Vagina (tissue), 2 donors: ENCODE measurements around the gene TRIM41. TPM values are rescaled to one million over a fixed set of nuclear protein-coding genes. Genes with fewer than 3 reads are reported as not detected.

Experiments
- DNase-seq, 2 donors: peaks; one replicate each; pipeline ENCODE4 v3.0.0-alpha.2; 2017; ENCODE audit errors: extremely low spot score in 2 of 2
- H3K27ac ChIP-seq: fragments of 200-600 bp; sonication (generic); one replicate; pipeline ENCODE4 v1.5.1; 2019
- H3K27me3 ChIP-seq: fragments of 200-600 bp; sonication (generic); one replicate; pipeline ENCODE4 v1.5.1; 2019
- H3K36me3 ChIP-seq, 2 donors: fragments of 200-600 bp; sonication (generic); one replicate each; pipeline ENCODE4 v1.5.1; 2017 to 2019
- H3K4me1 ChIP-seq: fragments of 200-600 bp; sonication (generic); one replicate; pipeline ENCODE4 v1.5.1; 2019
- H3K4me3 ChIP-seq, 2 donors: fragments of 200-600 bp; sonication (generic); 1 replicate in 1 of 2; 2 replicates in 1 of 2; pipeline ENCODE4 v1.5.1; 2016 to 2019
- H3K9me3 ChIP-seq: fragments of 200-600 bp; sonication (generic); one replicate; pipeline ENCODE4 v1.5.1; 2019
- POLR2A ChIP-seq, 2 donors: fragments of 450-650 bp; IDR thresholded peaks; one replicate each; pipeline ENCODE4 v1.6.1; 2017; ENCODE audit warnings: antibody characterized with exemption in 2 of 2, mild to moderate bottlenecking in 2 of 2, moderate library complexity in 2 of 2
- POLR2AphosphoS5 ChIP-seq, 2 donors: sonication (generic); formaldehyde crosslinking; IDR thresholded peaks; one replicate each; pipeline ENCODE4 v1.9.0; 2017; ENCODE audit warnings: antibody characterized with exemption in 2 of 2, mild to moderate bottlenecking in 2 of 2, low read depth in 1 of 2; ENCODE audit not compliant: insufficient read depth in 1 of 2
- intact Hi-C: fragments of 100-400 bp; cut with DNase I; formaldehyde crosslinking; loops from one replicate; pipeline ENCODE4 v1.15.1; 2023
- total RNA-seq: library from RNA; depleted of rRNA; stranded (reverse); fragments of >200 nt; gene quantifications from one replicate; pipeline ENCODE4 v1.2.3, GENCODE V29; 2016
- TF ChIP-seq, protein P1 (sequence below), 3 experiments: fragments of 450-650 bp in 2 of 3; fragments of 200-600 bp in 1 of 3; sonication (generic) in 1 of 3; IDR thresholded peaks; one replicate each; pipeline ENCODE4 v1.5.1; 2017 to 2019; ENCODE audit warnings: antibody characterized with exemption in 3 of 3, mild to moderate bottlenecking in 2 of 3, moderate library complexity in 2 of 3

TRIM41 gene
- total RNA-seq, 1 donor from 2014 or later, result 7.9 TPM

DNA sequence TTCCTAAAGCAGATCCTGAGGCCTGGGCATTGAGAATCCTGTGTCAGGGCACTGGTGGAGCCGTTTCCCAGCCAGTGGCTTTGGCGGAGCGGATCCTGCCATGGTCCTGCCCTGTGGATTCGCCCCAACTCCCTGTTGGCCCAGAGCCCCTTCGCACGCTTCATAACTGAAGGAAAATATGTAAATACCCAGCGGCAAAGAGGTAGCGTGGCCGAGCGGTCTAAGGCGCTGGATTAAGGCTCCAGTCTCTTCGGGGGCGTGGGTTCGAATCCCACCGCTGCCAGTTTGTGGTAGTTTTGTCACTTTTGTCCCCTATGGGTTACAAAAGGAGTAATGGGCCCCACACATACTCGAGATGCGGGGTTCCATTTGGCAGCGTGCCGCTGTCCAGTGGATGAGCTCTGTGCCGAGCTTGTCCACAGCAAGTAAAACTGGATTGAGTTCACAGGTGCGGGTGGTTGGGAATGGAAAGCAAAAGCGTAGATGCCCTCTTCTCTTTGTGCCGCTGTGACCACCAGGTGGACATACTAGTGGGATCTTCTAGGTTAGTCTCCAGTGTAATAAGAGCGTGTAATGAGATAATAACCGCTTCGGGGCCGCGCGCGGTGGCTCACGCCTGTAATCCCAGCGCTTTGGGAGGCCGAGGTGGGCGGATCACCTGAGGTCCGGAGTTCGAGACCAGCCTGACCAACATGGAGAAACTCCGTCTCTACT lies 35.4 kb upstream of the TRIM41 start:
- peak overlapping the region; percentile 93 for H3K27ac ChIP-seq
- H3K4me3 ChIP-seq, result peak overlapping the region; percentile 83 to 86
- H3K27me3 ChIP-seq, result no peaks in the 10 kb centered on the region
- intact Hi-C loops, result loop anchor here (10.0 kb wide), 1 partner anchor 323 kb away; the partner anchor contains the start of gene ZFP62
- no peaks in the 10 kb centered on the region for H3K9me3 ChIP-seq
- H3K4me1 ChIP-seq, result peaks cover 35% of the 10 kb centered on the region
- H3K36me3 ChIP-seq, result no peaks in the 10 kb centered on the region
- DNase-seq, result no peak
- TF ChIP-seq POLR2AphosphoS5 (IDR thresholded peaks at IDR 0.05; ENCODE audit: insufficient read depth in 1 of 2, low read depth in 1 of 2), result peak; percentile 39 to 53
- TF ChIP-seq, protein P1, sequence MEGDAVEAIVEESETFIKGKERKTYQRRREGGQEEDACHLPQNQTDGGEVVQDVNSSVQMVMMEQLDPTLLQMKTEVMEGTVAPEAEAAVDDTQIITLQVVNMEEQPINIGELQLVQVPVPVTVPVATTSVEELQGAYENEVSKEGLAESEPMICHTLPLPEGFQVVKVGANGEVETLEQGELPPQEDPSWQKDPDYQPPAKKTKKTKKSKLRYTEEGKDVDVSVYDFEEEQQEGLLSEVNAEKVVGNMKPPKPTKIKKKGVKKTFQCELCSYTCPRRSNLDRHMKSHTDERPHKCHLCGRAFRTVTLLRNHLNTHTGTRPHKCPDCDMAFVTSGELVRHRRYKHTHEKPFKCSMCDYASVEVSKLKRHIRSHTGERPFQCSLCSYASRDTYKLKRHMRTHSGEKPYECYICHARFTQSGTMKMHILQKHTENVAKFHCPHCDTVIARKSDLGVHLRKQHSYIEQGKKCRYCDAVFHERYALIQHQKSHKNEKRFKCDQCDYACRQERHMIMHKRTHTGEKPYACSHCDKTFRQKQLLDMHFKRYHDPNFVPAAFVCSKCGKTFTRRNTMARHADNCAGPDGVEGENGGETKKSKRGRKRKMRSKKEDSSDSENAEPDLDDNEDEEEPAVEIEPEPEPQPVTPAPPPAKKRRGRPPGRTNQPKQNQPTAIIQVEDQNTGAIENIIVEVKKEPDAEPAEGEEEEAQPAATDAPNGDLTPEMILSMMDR (IDR thresholded peaks at IDR 0.05), result peak in 1 of 3 experiments; percentile 15
- no peak for TF ChIP-seq POLR2A (IDR thresholded peaks at IDR 0.05)

GRCh38 chr5:181188700-181189362 lies 34.2 kb upstream of the TRIM41 start:
- intact Hi-C loops, result loop anchor here (10.0 kb wide), 1 partner anchor 324 kb away; the partner anchor contains the start of gene ZFP62
- no peaks in the 10 kb centered on the region for H3K27me3 ChIP-seq
- TF ChIP-seq POLR2AphosphoS5 (IDR thresholded peaks at IDR 0.05; ENCODE audit: insufficient read depth in 1 of 2, low read depth in 1 of 2), result peak in 1 of 2 donors; percentile 54
- TF ChIP-seq, protein P1 (IDR thresholded peaks at IDR 0.05), result no peak
- H3K9me3 ChIP-seq, result no peaks in the 10 kb centered on the region
- peaks cover 35% of the 10 kb centered on the region for H3K4me1 ChIP-seq
- H3K4me3 ChIP-seq, result peak overlapping the region; percentile 83 to 86
- H3K27ac ChIP-seq, result peak overlapping the region; percentile 93
- DNase-seq, result peak in 1 of 2 donors; percentile 96
- H3K36me3 ChIP-seq, result no peaks in the 10 kb centered on the region

GRCh38 chr5:181189363-181189961 lies 33.6 kb upstream of the TRIM41 start:
- H3K27ac ChIP-seq, result peak overlapping the region; percentile 93
- no peaks in the 10 kb centered on the region for H3K36me3 ChIP-seq
- H3K27me3 ChIP-seq, result no peaks in the 10 kb centered on the region
- H3K9me3 ChIP-seq, result no peaks in the 10 kb centered on the region
- DNase-seq, result no peak
- H3K4me3 ChIP-seq, result peak overlapping the region; percentile 83 to 86
- intact Hi-C loops, result loop anchor here (10.0 kb wide), 1 partner anchor 325 kb away; the partner anchor contains the start of gene ZFP62
- peaks cover 29% of the 10 kb centered on the region for H3K4me1 ChIP-seq
- TF ChIP-seq POLR2AphosphoS5 (IDR thresholded peaks at IDR 0.05; ENCODE audit: insufficient read depth in 1 of 2, low read depth in 1 of 2) (no peak), POLR2A (IDR thresholded peaks at IDR 0.05) (no peak)
- TF ChIP-seq, protein P1 (IDR thresholded peaks at IDR 0.05), result no peak

DNA sequence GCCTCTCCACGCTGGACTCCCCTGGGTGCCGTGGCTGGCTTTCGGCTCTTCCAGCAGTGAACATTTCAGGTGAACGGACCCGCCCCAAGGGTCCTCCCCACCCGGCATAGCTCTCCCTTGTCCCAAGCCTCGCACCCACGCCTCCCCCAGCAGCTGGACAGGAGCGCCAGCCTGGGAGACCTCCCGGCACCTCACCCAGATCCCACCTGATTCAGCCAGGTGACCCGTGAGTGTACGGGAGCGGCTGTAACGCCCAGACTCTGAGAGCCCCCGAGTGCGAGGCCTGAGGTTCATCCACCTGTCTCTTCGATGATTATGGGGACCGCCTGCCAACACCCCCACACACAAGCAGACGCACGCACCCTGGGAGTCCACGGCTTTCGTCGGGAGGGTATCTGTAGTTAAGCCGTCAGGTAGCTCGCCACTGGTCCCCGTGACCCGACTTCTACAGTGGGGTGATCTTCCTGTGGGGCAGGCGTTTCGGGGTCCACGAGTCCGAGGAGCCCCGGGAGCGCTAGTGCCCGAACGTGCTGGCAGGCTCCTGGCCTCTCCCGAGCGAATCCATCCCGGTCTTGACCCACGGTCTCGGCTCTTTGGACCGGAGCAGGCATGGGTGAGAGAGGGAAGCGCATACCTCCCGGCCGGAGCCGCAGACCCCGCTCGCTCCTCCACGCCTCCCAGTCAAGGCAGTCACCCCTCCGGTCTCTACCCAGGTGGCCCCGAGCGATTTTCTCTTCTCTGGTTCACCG lies 32.9 kb upstream of the TRIM41 start:
- DNase-seq, result no peak
- peaks cover 22% of the 10 kb centered on the region for H3K4me1 ChIP-seq
- intact Hi-C loops, result loop anchor here (10.0 kb wide), 2 partner anchors 325 to 385 kb away; partner anchors contain the start of genes MGAT1 and ZFP62
- peak overlapping the region; percentile 83 to 86 for H3K4me3 ChIP-seq
- H3K27ac ChIP-seq, result peak overlapping the region; percentile 93
- no peaks in the 10 kb centered on the region for H3K9me3 ChIP-seq
- TF ChIP-seq POLR2AphosphoS5 (IDR thresholded peaks at IDR 0.05; ENCODE audit: insufficient read depth in 1 of 2, low read depth in 1 of 2), result no peak
- TF ChIP-seq, protein P1 (IDR thresholded peaks at IDR 0.05), result no peak
- no peak for TF ChIP-seq POLR2A (IDR thresholded peaks at IDR 0.05)
- H3K27me3 ChIP-seq, result no peaks in the 10 kb centered on the region
- no peaks in the 10 kb centered on the region for H3K36me3 ChIP-seq
